ENCODE results near the gene TICAM2.

DNA sequence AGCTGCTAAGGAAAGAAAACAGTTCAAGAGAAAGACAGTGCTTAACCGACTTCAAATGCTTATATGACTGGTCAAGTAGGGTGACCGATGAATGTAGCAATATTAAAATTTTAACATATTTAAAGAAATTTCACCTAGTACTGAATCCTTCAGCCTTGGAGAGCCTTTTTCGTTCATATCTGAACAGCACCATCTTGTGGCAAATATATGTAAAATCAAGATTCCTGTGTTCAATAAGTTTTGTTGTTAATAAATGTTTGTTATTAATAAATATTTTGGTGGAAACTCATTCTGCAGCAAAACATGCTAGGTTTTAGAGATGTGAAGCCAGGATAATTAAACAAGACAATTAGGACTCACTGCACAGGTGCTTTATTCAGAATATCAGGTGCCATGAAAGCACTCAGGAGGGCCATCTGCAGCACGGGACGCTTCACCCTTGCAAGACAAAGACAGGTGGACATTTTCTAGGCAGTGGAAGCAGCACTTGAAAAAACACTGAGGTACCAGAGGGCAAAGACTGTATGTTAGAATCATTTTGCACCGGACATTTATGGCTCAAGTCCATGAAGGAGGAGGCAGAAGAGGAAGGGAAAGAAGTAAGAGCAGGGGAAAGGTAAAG lies 15.6 kb downstream of the TICAM2 start:
- TF ChIP-seq POLR2A (IDR thresholded peaks at IDR 0.05; ENCODE audit: extremely low read depth, insufficient read length) = no peak
- TF ChIP-seq, protein P1, sequence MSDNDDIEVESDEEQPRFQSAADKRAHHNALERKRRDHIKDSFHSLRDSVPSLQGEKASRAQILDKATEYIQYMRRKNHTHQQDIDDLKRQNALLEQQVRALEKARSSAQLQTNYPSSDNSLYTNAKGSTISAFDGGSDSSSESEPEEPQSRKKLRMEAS (IDR thresholded peaks at IDR 0.05; ENCODE audit: low read depth, low read length) = no peak
- TF ChIP-seq, protein P2, sequence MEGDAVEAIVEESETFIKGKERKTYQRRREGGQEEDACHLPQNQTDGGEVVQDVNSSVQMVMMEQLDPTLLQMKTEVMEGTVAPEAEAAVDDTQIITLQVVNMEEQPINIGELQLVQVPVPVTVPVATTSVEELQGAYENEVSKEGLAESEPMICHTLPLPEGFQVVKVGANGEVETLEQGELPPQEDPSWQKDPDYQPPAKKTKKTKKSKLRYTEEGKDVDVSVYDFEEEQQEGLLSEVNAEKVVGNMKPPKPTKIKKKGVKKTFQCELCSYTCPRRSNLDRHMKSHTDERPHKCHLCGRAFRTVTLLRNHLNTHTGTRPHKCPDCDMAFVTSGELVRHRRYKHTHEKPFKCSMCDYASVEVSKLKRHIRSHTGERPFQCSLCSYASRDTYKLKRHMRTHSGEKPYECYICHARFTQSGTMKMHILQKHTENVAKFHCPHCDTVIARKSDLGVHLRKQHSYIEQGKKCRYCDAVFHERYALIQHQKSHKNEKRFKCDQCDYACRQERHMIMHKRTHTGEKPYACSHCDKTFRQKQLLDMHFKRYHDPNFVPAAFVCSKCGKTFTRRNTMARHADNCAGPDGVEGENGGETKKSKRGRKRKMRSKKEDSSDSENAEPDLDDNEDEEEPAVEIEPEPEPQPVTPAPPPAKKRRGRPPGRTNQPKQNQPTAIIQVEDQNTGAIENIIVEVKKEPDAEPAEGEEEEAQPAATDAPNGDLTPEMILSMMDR (IDR thresholded peaks at IDR 0.05; ENCODE audit: low read depth, low read length) = no peak
- TF ChIP-seq MYC (IDR thresholded peaks at IDR 0.05; ENCODE audit: low read depth, low read length) = no peak
